Lower lobe of right lung (tissue), 2 donors: ENCODE results near the gene ANKLE2. TPM values are rescaled to one million over a fixed set of nuclear protein-coding genes. Genes with fewer than 3 reads are reported as not detected.
"Not testable (repeated sequence)": the region's sequence is repeated elsewhere in the genome, so short reads cannot be mapped to it uniquely, and the experiment has no call there.

ENCODE experiments used
- ATAC-seq, 2 donors: fragments of 200-7000 bp; cut with Tn5 transposase; one replicate each; pipeline ENCODE4 v1.9.1; 2020 to 2022; ENCODE audit warnings: mild to moderate bottlenecking in 2 of 2, moderate library complexity in 2 of 2
- DNase-seq: peaks from one replicate; pipeline ENCODE4 v3.0.0-alpha.2; 2020
- H3K27ac ChIP-seq: fragments of 200-600 bp; one replicate; pipeline ENCODE4 v1.8.0; 2022
- H3K27me3 ChIP-seq: fragments of 200-600 bp; one replicate; pipeline ENCODE4 v1.8.0; 2022; ENCODE audit warnings: low read depth
- H3K36me3 ChIP-seq: fragments of 200-600 bp; one replicate; pipeline ENCODE4 v1.8.0; 2022; ENCODE audit warnings: mild to moderate bottlenecking
- H3K4me1 ChIP-seq: fragments of 200-600 bp; one replicate; pipeline ENCODE4 v1.8.0; 2022
- H3K4me3 ChIP-seq: fragments of 200-600 bp; one replicate; pipeline ENCODE4 v1.8.0; 2022; ENCODE audit warnings: mild to moderate bottlenecking
- H3K9me3 ChIP-seq: fragments of 200-600 bp; one replicate; pipeline ENCODE4 v1.8.0; 2022
- intact Hi-C: fragments of 100-400 bp; cut with DNase I; formaldehyde crosslinking; loops from one replicate; pipeline ENCODE4 v1.11.0; 2022
- total RNA-seq: library from RNA; stranded (reverse); fragmentation: NEBNext Ultra II Directional; extraction: Animal tissue kit (Norgen Biotek cat#: 25700); gene quantifications from one replicate; pipeline ENCODE4 v1.2.1, GENCODE V29; 2021
- TF ChIP-seq, protein P1 (sequence below): fragments of 200-600 bp; IDR thresholded peaks from one replicate; pipeline ENCODE4 v1.8.0; 2022; ENCODE audit warnings: antibody characterized with exemption, mild to moderate bottlenecking
- donor health status: DM: no; HTN: yes; CAD: no; lungs with severe emphysema.

Gene ANKLE2
- total RNA-seq, 1 donor from 2014 or later = 49.6 TPM

DNA sequence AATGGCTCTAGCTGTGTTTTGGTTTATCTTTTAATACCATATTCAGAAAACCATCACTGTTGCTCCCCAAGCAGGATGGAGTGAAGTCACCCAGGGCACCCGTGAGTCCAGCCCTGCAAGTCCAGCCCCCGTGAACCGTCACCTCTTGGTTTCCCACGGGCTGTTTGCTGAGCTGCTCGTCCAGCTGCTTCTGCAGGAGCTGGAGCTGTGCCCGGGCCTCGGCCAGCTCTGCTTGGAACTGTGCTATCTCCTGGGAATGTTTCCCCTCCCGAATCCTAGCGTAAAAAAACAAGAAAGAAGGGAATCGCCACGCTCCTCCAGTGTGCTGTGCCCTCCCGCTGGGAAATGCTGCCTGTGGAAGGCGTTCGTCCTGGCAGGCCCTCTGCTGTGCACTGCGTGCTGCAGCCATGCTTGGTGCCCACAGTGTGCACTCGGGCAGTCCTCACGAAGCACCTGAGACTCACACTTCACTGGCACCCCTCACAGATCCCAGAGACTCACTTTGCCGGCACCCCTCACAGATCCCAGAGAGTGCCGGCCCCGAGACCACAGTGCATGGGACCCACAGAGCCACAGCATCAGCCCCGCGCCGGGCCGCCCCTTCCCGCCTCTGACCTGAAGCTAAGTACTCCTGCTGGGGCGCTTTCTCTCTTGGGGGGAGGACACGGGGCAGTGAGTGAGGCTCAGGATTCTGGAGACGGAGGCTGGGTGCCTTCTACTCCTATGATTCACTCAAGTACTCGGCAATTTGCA, 15.4 kb upstream of the ANKLE2 start:
- TF ChIP-seq, protein P1, sequence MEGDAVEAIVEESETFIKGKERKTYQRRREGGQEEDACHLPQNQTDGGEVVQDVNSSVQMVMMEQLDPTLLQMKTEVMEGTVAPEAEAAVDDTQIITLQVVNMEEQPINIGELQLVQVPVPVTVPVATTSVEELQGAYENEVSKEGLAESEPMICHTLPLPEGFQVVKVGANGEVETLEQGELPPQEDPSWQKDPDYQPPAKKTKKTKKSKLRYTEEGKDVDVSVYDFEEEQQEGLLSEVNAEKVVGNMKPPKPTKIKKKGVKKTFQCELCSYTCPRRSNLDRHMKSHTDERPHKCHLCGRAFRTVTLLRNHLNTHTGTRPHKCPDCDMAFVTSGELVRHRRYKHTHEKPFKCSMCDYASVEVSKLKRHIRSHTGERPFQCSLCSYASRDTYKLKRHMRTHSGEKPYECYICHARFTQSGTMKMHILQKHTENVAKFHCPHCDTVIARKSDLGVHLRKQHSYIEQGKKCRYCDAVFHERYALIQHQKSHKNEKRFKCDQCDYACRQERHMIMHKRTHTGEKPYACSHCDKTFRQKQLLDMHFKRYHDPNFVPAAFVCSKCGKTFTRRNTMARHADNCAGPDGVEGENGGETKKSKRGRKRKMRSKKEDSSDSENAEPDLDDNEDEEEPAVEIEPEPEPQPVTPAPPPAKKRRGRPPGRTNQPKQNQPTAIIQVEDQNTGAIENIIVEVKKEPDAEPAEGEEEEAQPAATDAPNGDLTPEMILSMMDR = no peak
- DNase-seq (no peak), ATAC-seq (peak in 1 of 2 donors; percentile 8)
- Histone ChIP-seq H3K27ac (peak overlapping the region; percentile 41), H3K27me3 (no peaks in the 10 kb centered on the region), H3K4me3 (no peak overlapping the region), H3K4me1 (peaks cover 8% of the 10 kb centered on the region), H3K9me3 (no peaks in the 10 kb centered on the region), H3K36me3 (peaks cover 98% of the 10 kb centered on the region)
- intact Hi-C loops = no loop called here

DNA sequence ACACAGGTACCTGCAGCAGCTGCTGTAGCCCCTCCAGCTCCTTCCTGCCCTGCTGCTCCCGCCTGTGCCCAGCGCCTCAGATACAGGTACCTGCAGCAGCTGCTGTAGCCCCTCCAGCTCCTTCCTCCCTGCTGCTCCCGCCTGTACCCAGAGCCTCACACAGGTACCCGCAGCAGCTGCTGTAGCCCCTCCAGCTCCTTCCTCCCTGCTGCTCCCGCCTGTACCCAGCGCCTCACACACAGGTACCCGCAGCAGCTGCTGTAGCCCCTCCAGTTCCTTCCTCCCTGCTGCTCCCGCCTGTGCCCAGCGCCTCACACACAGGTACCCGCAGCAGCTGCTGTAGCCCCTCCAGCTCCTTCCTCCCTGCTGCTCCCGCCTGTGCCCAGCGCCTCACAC, 14.6 kb upstream of the ANKLE2 start:
- H3K27me3 ChIP-seq, H3K27ac ChIP-seq, ATAC-seq, H3K9me3 ChIP-seq, DNase-seq, intact Hi-C loops, H3K4me3 ChIP-seq: not testable (repeated sequence)
- peaks cover 98% of the 10 kb centered on the region for H3K36me3 ChIP-seq
- peaks cover 15% of the 10 kb centered on the region for H3K4me1 ChIP-seq

DNA sequence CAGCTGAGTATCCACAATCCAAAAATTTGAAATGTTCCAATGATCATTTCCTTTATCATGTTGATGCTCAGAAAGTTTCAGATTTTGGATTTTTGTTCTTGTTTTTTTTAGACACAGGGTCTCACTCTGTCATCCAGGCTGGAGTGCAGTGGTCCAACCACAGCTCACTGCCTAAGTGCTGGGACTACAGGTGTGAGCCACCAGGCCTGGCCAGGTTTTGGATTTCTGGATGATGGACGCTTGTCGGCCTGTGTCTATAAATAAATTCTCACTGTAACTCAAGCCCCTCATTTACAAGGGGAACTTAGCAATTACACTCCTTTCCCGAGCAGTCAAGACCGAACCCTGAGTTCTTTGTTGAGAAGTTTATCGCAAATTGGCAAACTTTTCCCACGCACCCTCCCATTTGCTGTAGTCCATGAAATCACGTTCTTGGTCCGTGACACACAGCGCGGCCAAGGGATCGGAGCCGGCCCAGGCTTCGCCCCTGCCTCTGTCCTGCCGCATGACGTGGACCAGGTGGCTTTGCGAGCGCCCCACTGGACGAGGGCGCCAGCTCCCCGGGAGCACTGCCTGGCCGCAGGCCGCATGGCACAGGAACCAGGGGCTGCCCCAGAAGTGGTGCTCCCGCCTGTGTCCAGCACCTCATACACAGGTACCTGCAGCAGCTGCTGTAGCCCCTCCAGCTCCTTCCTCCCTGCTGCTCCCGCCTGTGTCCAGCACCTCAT, 14.0 kb upstream of the ANKLE2 start:
- H3K4me3 ChIP-seq = no peak overlapping the region
- TF ChIP-seq, protein P1 = no peak
- intact Hi-C loops = no loop called here
- peaks cover 94% of the 10 kb centered on the region for H3K36me3 ChIP-seq
- H3K27ac ChIP-seq = no peak overlapping the region
- no peak for DNase-seq
- no peaks in the 10 kb centered on the region for H3K27me3 ChIP-seq
- H3K9me3 ChIP-seq = no peaks in the 10 kb centered on the region
- H3K4me1 ChIP-seq = peaks cover 17% of the 10 kb centered on the region
- no peak for ATAC-seq

DNA sequence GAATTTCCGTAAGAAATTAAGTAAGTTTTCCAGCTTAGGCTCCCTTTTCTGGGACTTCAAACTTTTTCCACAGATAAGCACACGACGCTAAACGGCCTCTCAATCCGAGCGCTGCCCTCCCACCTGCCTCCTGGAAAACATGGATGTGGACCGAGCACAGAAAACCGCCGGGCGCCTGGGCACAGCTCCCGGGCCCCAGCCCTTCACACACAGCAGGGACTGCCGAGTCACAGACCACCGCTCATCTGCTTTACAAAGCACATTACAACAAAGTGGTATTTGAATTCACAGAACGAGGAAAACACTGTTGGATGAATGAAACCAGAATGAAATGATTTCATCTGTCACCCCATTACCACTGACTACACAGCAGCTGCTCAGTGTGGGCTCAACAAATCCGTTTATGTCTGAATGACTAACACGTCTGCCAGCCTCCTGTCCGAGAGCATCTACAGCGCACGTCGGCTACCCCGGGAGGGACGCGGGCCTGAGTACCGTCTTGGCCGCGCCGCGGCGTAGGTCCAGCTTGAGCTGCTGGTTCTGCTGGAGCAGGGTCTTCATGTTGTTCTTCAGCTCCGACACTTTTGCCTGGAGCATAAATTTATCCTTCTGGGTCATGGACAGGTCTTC, 13.1 kb upstream of the ANKLE2 start:
- TF ChIP-seq, protein P1 = no peak
- H3K9me3 ChIP-seq = no peaks in the 10 kb centered on the region
- no peak for ATAC-seq
- H3K27me3 ChIP-seq = no peaks in the 10 kb centered on the region
- H3K36me3 ChIP-seq = peaks cover 85% of the 10 kb centered on the region
- H3K4me1 ChIP-seq = peaks cover 19% of the 10 kb centered on the region
- no peak overlapping the region for H3K27ac ChIP-seq
- intact Hi-C loops = no loop called here
- no peak for DNase-seq
- H3K4me3 ChIP-seq = no peak overlapping the region

GRCh38 chr12:132774159-132774558, 12.5 kb upstream of the ANKLE2 start:
- no peak overlapping the region for H3K27ac ChIP-seq
- intact Hi-C loops = no loop called here
- H3K4me3 ChIP-seq = no peak overlapping the region
- no peaks in the 10 kb centered on the region for H3K9me3 ChIP-seq
- peaks cover 79% of the 10 kb centered on the region for H3K36me3 ChIP-seq
- TF ChIP-seq, protein P1 = no peak
- DNase-seq = no peak
- peaks cover 25% of the 10 kb centered on the region for H3K4me1 ChIP-seq
- no peaks in the 10 kb centered on the region for H3K27me3 ChIP-seq
- no peak for ATAC-seq
